Measurements from ENCODE around the gene RDH13.

RDH13 gene

GRCh38 chr19:55091955-55092354, 29.0 kb upstream of the RDH13 start:
- no peak for DNase-seq (ENCODE audit: low spot score)

- DNase-seq (ENCODE audit: low spot score) = no peak
These were observed 28.4 kb upstream of the RDH13 start for GRCh38 chr19:55091126-55091910.

- DNase-seq (ENCODE audit: low spot score) = no peak
These were observed 27.6 kb upstream of the RDH13 start for GRCh38 chr19:55090564-55090963.

- DNase-seq (ENCODE audit: low spot score) = no peak
These were observed 26.5 kb upstream of the RDH13 start for GRCh38 chr19:55089342-55089944.

- peak; percentile 54 for DNase-seq (ENCODE audit: low spot score)
These were observed 25.8 kb upstream of the RDH13 start for GRCh38 chr19:55088543-55089341.

- DNase-seq (ENCODE audit: low spot score) = no peak
These were observed 25.1 kb upstream of the RDH13 start for GRCh38 chr19:55088021-55088451.

GRCh38 chr19:55087542-55087901, 24.6 kb upstream of the RDH13 start:
- no peak for DNase-seq (ENCODE audit: low spot score)

GRCh38 chr19:55086730-55087541, 24.0 kb upstream of the RDH13 start:
- DNase-seq (ENCODE audit: low spot score) = peak; percentile 87

GRCh38 chr19:55085923-55086715, 23.2 kb upstream of the RDH13 start:
- DNase-seq (ENCODE audit: low spot score) = no peak

GRCh38 chr19:55084416-55084815, 21.5 kb upstream of the RDH13 start:
- no peak for DNase-seq (ENCODE audit: low spot score)

GRCh38 chr19:55083004-55083850, 20.3 kb upstream of the RDH13 start:
- no peak for DNase-seq (ENCODE audit: low spot score)

GRCh38 chr19:55082020-55082851, 19.3 kb upstream of the RDH13 start:
- DNase-seq (ENCODE audit: low spot score) = peak; percentile 61

- DNase-seq (ENCODE audit: low spot score) = no peak
These were observed 18.7 kb upstream of the RDH13 start for GRCh38 chr19:55081770-55082019.

- DNase-seq (ENCODE audit: low spot score) = peak; percentile 34
These were observed 18.2 kb upstream of the RDH13 start for GRCh38 chr19:55080968-55081769.

GRCh38 chr19:55080121-55080967, 17.4 kb upstream of the RDH13 start:
- DNase-seq (ENCODE audit: low spot score) = peak; percentile 38

GRCh38 chr19:55079400-55080038, 16.6 kb upstream of the RDH13 start:
- no peak for DNase-seq (ENCODE audit: low spot score)

- DNase-seq (ENCODE audit: low spot score) = no peak
These were observed 16.0 kb upstream of the RDH13 start for GRCh38 chr19:55078996-55079395.

Data from SK-N-DZ (cell line).